Epithelial cell of esophagus (primary cell): ENCODE results near the gene EEF1A2.

Experiments
- DNase-seq: peaks from one replicate; pipeline ENCODE4 v3.0.0; 2010; ENCODE audit warnings: low read depth
- H3K4me3 ChIP-seq: 2 replicates; pipeline ENCODE4 v1.5.1; 2011; ENCODE audit warnings: mild to moderate bottlenecking, low read length, control low read depth
- TF ChIP-seq, protein P1 (sequence below): IDR thresholded peaks from 2 replicates; pipeline ENCODE4 v1.5.1; 2011; ENCODE audit warnings: low read depth, mild to moderate bottlenecking, low read length, control low read depth, inconsistent platforms; ENCODE audit not compliant: insufficient read depth; ENCODE audit errors: missing control alignments

EEF1A2 gene

GRCh38 chr20:63503524-63503923 is 4.6 kb upstream of the EEF1A2 start:
- H3K4me3 ChIP-seq, result no peak overlapping the region
- DNase-seq, result no peak
- TF ChIP-seq, protein P1, sequence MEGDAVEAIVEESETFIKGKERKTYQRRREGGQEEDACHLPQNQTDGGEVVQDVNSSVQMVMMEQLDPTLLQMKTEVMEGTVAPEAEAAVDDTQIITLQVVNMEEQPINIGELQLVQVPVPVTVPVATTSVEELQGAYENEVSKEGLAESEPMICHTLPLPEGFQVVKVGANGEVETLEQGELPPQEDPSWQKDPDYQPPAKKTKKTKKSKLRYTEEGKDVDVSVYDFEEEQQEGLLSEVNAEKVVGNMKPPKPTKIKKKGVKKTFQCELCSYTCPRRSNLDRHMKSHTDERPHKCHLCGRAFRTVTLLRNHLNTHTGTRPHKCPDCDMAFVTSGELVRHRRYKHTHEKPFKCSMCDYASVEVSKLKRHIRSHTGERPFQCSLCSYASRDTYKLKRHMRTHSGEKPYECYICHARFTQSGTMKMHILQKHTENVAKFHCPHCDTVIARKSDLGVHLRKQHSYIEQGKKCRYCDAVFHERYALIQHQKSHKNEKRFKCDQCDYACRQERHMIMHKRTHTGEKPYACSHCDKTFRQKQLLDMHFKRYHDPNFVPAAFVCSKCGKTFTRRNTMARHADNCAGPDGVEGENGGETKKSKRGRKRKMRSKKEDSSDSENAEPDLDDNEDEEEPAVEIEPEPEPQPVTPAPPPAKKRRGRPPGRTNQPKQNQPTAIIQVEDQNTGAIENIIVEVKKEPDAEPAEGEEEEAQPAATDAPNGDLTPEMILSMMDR, result no peak

- H3K4me3 ChIP-seq, result no peak overlapping the region
- TF ChIP-seq, protein P1, result no peak
- no peak for DNase-seq
These were observed 3.8 kb upstream of the EEF1A2 start for GRCh38 chr20:63502671-63503172.

GRCh38 chr20:63501818-63502670 is 3.2 kb upstream of the EEF1A2 start:
- H3K4me3 ChIP-seq, result no peak overlapping the region
- peak; percentile 26 for DNase-seq
- TF ChIP-seq, protein P1, result no peak

- TF ChIP-seq, protein P1, result no peak
- no peak for DNase-seq
- H3K4me3 ChIP-seq, result no peak overlapping the region
These were observed 2.3 kb upstream of the EEF1A2 start for GRCh38 chr20:63500902-63501817.

- H3K4me3 ChIP-seq, result no peak overlapping the region
- DNase-seq, result no peak
- TF ChIP-seq, protein P1, result no peak
These were observed 1.4 kb upstream of the EEF1A2 start for GRCh38 chr20:63500151-63500901.

GRCh38 chr20:63499338-63499969 is 571 bp upstream of the EEF1A2 start:
- TF ChIP-seq, protein P1, result no peak
- no peak for DNase-seq
- no peak overlapping the region for H3K4me3 ChIP-seq
